CD14-positive monocyte (primary cell): ENCODE results near the gene TENT4B. TPM values are rescaled to one million over a fixed set of nuclear protein-coding genes. Genes with fewer than 3 reads are reported as not detected.

ENCODE experiments used
- DNase-seq, 3 donors: peaks; one replicate each; pipeline ENCODE4 v3.0.0-alpha.2; 2011 to 2022
- H2AFZ ChIP-seq: 2 replicates; pipeline ENCODE4 v1.6.0; 2012; ENCODE audit warnings: mild to moderate bottlenecking, low read depth, low read length, inconsistent platforms; ENCODE audit not compliant: insufficient read depth, poor library complexity, severe bottlenecking
- H3K27ac ChIP-seq, 2 donors: 1 replicate in 1 of 2; 2 replicates in 1 of 2; pipeline ENCODE4 v1.5.1; 2012 to 2013; ENCODE audit warnings: low read length in 2 of 2, control low read depth in 1 of 2, inconsistent platforms in 1 of 2, low read depth in 1 of 2, mild to moderate bottlenecking in 1 of 2
- H3K27me3 ChIP-seq, 2 donors: one replicate each; pipeline versions ENCODE4 v1.6.0 to v1.6.1; 2011 to 2013; ENCODE audit warnings: low read length in 2 of 2; ENCODE audit not compliant: control insufficient read depth in 2 of 2, insufficient read depth in 2 of 2
- H3K36me3 ChIP-seq, 2 donors: replicated peaks in 1 of 2; 1 replicate in 1 of 2; 2 replicates in 1 of 2; pipeline versions ENCODE4 v1.5.1 to v1.6.1; 2012 to 2013; ENCODE audit warnings: low read length in 2 of 2, control low read depth in 1 of 2, inconsistent platforms in 1 of 2, mild to moderate bottlenecking in 1 of 2; ENCODE audit not compliant: insufficient read depth in 2 of 2, control insufficient read depth in 1 of 2
- H3K4me1 ChIP-seq, 2 donors: 1 replicate in 1 of 2; 2 replicates in 1 of 2; pipeline versions ENCODE4 v1.5.1 to v1.6.1; 2012 to 2013; ENCODE audit warnings: low read length in 2 of 2, control low read depth in 1 of 2, inconsistent platforms in 1 of 2, mild to moderate bottlenecking in 1 of 2, moderate library complexity in 1 of 2; ENCODE audit not compliant: insufficient read depth in 2 of 2, control insufficient read depth in 1 of 2
- H3K4me2 ChIP-seq: replicated peaks from 2 replicates; pipeline ENCODE3; 2012; ENCODE audit warnings: low read length, moderate library complexity, mild to moderate bottlenecking; ENCODE audit not compliant: poor library complexity, severe bottlenecking; ENCODE audit errors: extremely low read depth
- H3K4me3 ChIP-seq, 3 experiments: fragments of 200-600 bp in 1 of 3; sonication (generic) in 1 of 3; replicated peaks in 1 of 3; 1 replicate in 2 of 3; 2 replicates in 1 of 3; pipeline ENCODE4 v1.5.1; 2011 to 2013; ENCODE audit warnings: low read length in 3 of 3, mild to moderate bottlenecking in 3 of 3, control low read depth in 2 of 3, low read depth in 2 of 3, inconsistent platforms in 1 of 3, moderate library complexity in 1 of 3
- H3K79me2 ChIP-seq: 2 replicates; pipeline ENCODE4 v1.6.0; 2012; ENCODE audit warnings: mild to moderate bottlenecking, control low read depth, inconsistent platforms, low read length, moderate library complexity; ENCODE audit not compliant: insufficient read depth
- H3K9ac ChIP-seq: 2 replicates; pipeline ENCODE4 v1.6.0; 2017; ENCODE audit warnings: low read length, mild to moderate bottlenecking; ENCODE audit not compliant: insufficient read depth, poor library complexity, severe bottlenecking
- H3K9me3 ChIP-seq, 2 donors: replicated peaks in 1 of 2; 1 replicate in 1 of 2; 2 replicates in 1 of 2; pipeline versions ENCODE4 v1.5.1 to v1.6.1; 2012 to 2013; ENCODE audit warnings: low read length in 2 of 2, control low read depth in 1 of 2; ENCODE audit not compliant: control insufficient read depth in 1 of 2, insufficient read depth in 1 of 2
- H4K20me1 ChIP-seq: 2 replicates; pipeline ENCODE4 v1.6.0; 2012; ENCODE audit warnings: mild to moderate bottlenecking, low read length, control low read depth, moderate library complexity; ENCODE audit not compliant: insufficient read depth
- H3K27ac Mint-ChIP-seq, 7 donors: one replicate each; pipeline ENCODE4 v1.8.0; 2020; ENCODE audit warnings: mild to moderate bottlenecking in 7 of 7, mixed read lengths in 7 of 7, moderate library complexity in 6 of 7, inconsistent platforms in 2 of 7
- H3K27me3 Mint-ChIP-seq, 3 donors: one replicate each; pipeline ENCODE4 v1.8.0; 2021 to 2022; ENCODE audit warnings: low read depth in 3 of 3, mild to moderate bottlenecking in 3 of 3, mixed read lengths in 3 of 3, moderate library complexity in 3 of 3, inconsistent platforms in 1 of 3
- H3K36me3 Mint-ChIP-seq, 2 donors: one replicate each; pipeline ENCODE4 v1.8.0; 2020; ENCODE audit warnings: mixed read lengths in 2 of 2, inconsistent platforms in 1 of 2, mild to moderate bottlenecking in 1 of 2
- H3K4me1 Mint-ChIP-seq: one replicate; pipeline ENCODE4 v1.8.0; 2020; ENCODE audit warnings: mild to moderate bottlenecking, mixed read lengths
- H3K4me3 Mint-ChIP-seq, 2 donors: one replicate each; pipeline ENCODE4 v1.8.0; 2020; ENCODE audit warnings: mild to moderate bottlenecking in 2 of 2, mixed read lengths in 2 of 2, moderate library complexity in 1 of 2
- H3K9me3 Mint-ChIP-seq, 7 donors: one replicate each; pipeline ENCODE4 v1.8.0; 2020 to 2022; ENCODE audit warnings: mixed read lengths in 7 of 7, mild to moderate bottlenecking in 6 of 7, moderate library complexity in 6 of 7, inconsistent platforms in 2 of 7
- WGBS: methylation state at CpG from one replicate; pipeline ENCODE4 v1.1.5; 2013; ENCODE audit warnings: missing lambda C conversion rate; ENCODE audit not compliant: insufficient coverage; 5-methylcytosine and 5-hydroxymethylcytosine counted together
- intact Hi-C, 2 donors: fragments of 100-400 bp; cut with micrococcal nuclease; formaldehyde crosslinking; loops; one replicate each; pipeline versions ENCODE4 v1.15.0 to v1.15.1; 2023
- polyA plus RNA-seq, 3 donors: library from polyadenylated mRNA; depleted of rRNA in 1 of 3; unstranded in 2 of 3; stranded (reverse) in 1 of 3; fragments of 300-500 nt in 2 of 3; fragments of >200 nt in 1 of 3; fragmentation: Illumina TruSeq in 2 of 3; gene quantifications; 1 replicate in 2 of 3; 2 replicates in 1 of 3; pipeline ENCODE4 v1.2.3, GENCODE V29; 2012 to 2021
- TF ChIP-seq, protein P1 (sequence below): fragments of 200-600 bp; IDR thresholded peaks from one replicate; pipeline ENCODE4 v1.8.0; 2022; ENCODE audit warnings: antibody characterized with exemption, mild to moderate bottlenecking

Gene TENT4B
- polyA plus RNA-seq, 3 donors = 1.4 to 9.0 (median 1.7) TPM

- H2AFZ ChIP-seq = no peak overlapping the region
- H3K79me2 ChIP-seq = no peaks in the 10 kb centered on the region
- no peaks in the 10 kb centered on the region for H3K27me3 ChIP-seq
- H3K36me3 Mint-ChIP-seq = no peaks in the 10 kb centered on the region
- no peak overlapping the region for H3K27ac ChIP-seq
- H3K9ac ChIP-seq = no peak overlapping the region
- H3K36me3 ChIP-seq = no peaks in the 10 kb centered on the region
- H3K4me1 Mint-ChIP-seq = no peaks in the 10 kb centered on the region
- no peak overlapping the region for H3K27ac Mint-ChIP-seq
- no peak for DNase-seq
- peaks cover 0 to 2% (median 0%) of the 10 kb centered on the region in 7 donors for H3K9me3 Mint-ChIP-seq
- no peaks in the 10 kb centered on the region for H3K4me1 ChIP-seq
- H3K9me3 ChIP-seq = no peaks in the 10 kb centered on the region
- TF ChIP-seq, protein P1, sequence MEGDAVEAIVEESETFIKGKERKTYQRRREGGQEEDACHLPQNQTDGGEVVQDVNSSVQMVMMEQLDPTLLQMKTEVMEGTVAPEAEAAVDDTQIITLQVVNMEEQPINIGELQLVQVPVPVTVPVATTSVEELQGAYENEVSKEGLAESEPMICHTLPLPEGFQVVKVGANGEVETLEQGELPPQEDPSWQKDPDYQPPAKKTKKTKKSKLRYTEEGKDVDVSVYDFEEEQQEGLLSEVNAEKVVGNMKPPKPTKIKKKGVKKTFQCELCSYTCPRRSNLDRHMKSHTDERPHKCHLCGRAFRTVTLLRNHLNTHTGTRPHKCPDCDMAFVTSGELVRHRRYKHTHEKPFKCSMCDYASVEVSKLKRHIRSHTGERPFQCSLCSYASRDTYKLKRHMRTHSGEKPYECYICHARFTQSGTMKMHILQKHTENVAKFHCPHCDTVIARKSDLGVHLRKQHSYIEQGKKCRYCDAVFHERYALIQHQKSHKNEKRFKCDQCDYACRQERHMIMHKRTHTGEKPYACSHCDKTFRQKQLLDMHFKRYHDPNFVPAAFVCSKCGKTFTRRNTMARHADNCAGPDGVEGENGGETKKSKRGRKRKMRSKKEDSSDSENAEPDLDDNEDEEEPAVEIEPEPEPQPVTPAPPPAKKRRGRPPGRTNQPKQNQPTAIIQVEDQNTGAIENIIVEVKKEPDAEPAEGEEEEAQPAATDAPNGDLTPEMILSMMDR = no peak
- no peaks in the 10 kb centered on the region for H4K20me1 ChIP-seq
- H3K4me3 Mint-ChIP-seq = no peak overlapping the region
- WGBS = 100% methylated on average over 2 of the region's 3 CpGs
- no peak overlapping the region for H3K4me3 ChIP-seq
- no peak overlapping the region for H3K4me2 ChIP-seq
- intact Hi-C loops = no loop called here
- no peaks in the 10 kb centered on the region for H3K27me3 Mint-ChIP-seq
Measured at GRCh38 chr16:50137268-50137667, 15.8 kb upstream of the TENT4B start.

DNA sequence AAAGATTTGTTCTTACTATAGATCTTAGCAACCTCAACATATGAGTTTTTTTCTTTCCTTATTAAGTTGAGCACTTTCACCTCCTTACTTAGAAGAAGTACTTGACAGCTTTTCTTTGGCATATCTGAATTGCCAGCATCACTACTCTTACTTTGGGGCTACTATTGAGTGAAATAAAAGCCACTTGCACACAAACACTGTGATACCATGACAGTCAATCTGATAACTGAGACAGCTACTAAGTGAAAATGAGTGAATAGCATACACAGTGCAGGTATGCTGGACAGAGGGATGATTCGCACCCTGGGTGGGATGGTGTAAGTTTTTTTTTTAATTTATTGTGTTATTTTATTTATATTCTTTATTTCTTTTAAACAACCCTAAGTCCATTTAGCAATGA lies 13.5 kb upstream of the TENT4B start:
- Histone ChIP-seq H4K20me1 (no peaks in the 10 kb centered on the region), H3K4me3 (no peak overlapping the region), H3K27ac (no peak overlapping the region), H3K9me3 (no peaks in the 10 kb centered on the region), H3K36me3 (no peaks in the 10 kb centered on the region), H3K79me2 (no peaks in the 10 kb centered on the region), H3K4me2 (no peak overlapping the region), H3K27me3 (no peaks in the 10 kb centered on the region), H2AFZ (no peak overlapping the region), H3K9ac (no peak overlapping the region), H3K4me1 (no peaks in the 10 kb centered on the region)
- H3K9me3 Mint-ChIP-seq = peaks cover 0 to 2% (median 0%) of the 10 kb centered on the region in 7 donors
- H3K36me3 Mint-ChIP-seq = no peaks in the 10 kb centered on the region
- no peak overlapping the region for H3K27ac Mint-ChIP-seq
- TF ChIP-seq, protein P1 = no peak
- H3K4me1 Mint-ChIP-seq = no peaks in the 10 kb centered on the region
- no peak overlapping the region for H3K4me3 Mint-ChIP-seq
- no peaks in the 10 kb centered on the region for H3K27me3 Mint-ChIP-seq
- no peak for DNase-seq
- intact Hi-C loops = no loop called here
- no CpG with 5 or more reads among the region's 1 CpG for WGBS
